HCT116 (cell line): ENCODE data around the gene DPP10.

Source experiments
- CEBPB ChIP-seq: IDR thresholded peaks from 2 replicates; pipeline ENCODE4 v1.6.1; 2012; ENCODE audit warnings: low read depth
- CTCF ChIP-seq, 3 experiments: fragments of 200-600 bp in 1 of 3; sonication (generic) in 1 of 3; IDR thresholded peaks in 2 of 3; conservative IDR thresholded peaks in 1 of 3; 2 replicates each; pipeline ENCODE4 v1.5.1; 2012 to 2017; ENCODE audit warnings: low read depth in 2 of 3, low read length in 2 of 3, antibody characterized with exemption in 1 of 3, borderline replicate concordance in 1 of 3, control low read depth in 1 of 3, mild to moderate bottlenecking in 1 of 3, mixed read lengths in 1 of 3, mixed run types in 1 of 3, moderate library complexity in 1 of 3; ENCODE audit not compliant: insufficient read depth in 1 of 3
- FOSL1 ChIP-seq: IDR thresholded peaks from 2 replicates; pipeline ENCODE4 v1.6.1; 2012; ENCODE audit warnings: low read depth
- MAX ChIP-seq: IDR thresholded peaks from 2 replicates; pipeline ENCODE4 v1.6.1; 2012
- POLR2A ChIP-seq: IDR thresholded peaks from 2 replicates; pipeline ENCODE4 v1.7.0; 2011; ENCODE audit warnings: borderline replicate concordance; ENCODE audit not compliant: insufficient read depth, insufficient read length; ENCODE audit errors: extremely low read depth
- POLR2AphosphoS5 ChIP-seq: IDR thresholded peaks from 2 replicates; pipeline ENCODE4 v1.6.1; 2011; ENCODE audit warnings: mild to moderate bottlenecking, low read depth, low read length, moderate library complexity
- REST ChIP-seq: IDR thresholded peaks from 2 replicates; pipeline ENCODE4 v1.6.1; 2012; ENCODE audit warnings: low read depth
- SIN3A ChIP-seq: IDR thresholded peaks from 2 replicates; pipeline ENCODE4 v1.6.1; 2012; ENCODE audit warnings: low read depth
- YY1 ChIP-seq: IDR thresholded peaks from 2 replicates; pipeline ENCODE4 v1.6.1; 2011; ENCODE audit warnings: low read length, low read depth, moderate library complexity, mild to moderate bottlenecking; ENCODE audit not compliant: insufficient replicate concordance; ENCODE audit errors: extremely low read depth
- ZNF274 ChIP-seq: fragments of 200-500 bp; sonication (Bioruptor generic); IDR thresholded peaks from 2 replicates; pipeline ENCODE4 v1.6.1; 2014; ENCODE audit warnings: mild to moderate bottlenecking, low read depth, low read length, inconsistent platforms

- TF ChIP-seq CEBPB: no peak
- no peak for TF ChIP-seq CTCF (IDR thresholded peaks at IDR 0.05 in 2 of 3, conservative IDR thresholded peaks at IDR 0.05 in 1 of 3; ENCODE audit: borderline replicate concordance in 1 of 3, insufficient read depth in 1 of 3, low read depth in 2 of 3, low read length in 2 of 3)
- no peak for TF ChIP-seq POLR2A
- no peak for TF ChIP-seq FOSL1
- TF ChIP-seq MAX: no peak
- no peak for TF ChIP-seq YY1
- no peak for TF ChIP-seq REST
- no peak for TF ChIP-seq ZNF274
- no peak for TF ChIP-seq POLR2AphosphoS5
- no peak for TF ChIP-seq SIN3A
Observed at GRCh38 chr2:115543461-115543860, 1101.0 kb downstream of the DPP10 start.
